GM18519 (cell line): Measurements from ENCODE around the gene DOK4.
"Not testable (repeated sequence)": the region's sequence is repeated elsewhere in the genome, so short reads cannot be mapped to it uniquely, and the experiment has no call there.

Experiments used
- ATAC-seq: cut with Tn5 transposase; IDR thresholded peaks from one replicate; pipeline ENCODE4 v1.9.1; 2021; ENCODE audit warnings: mild to moderate bottlenecking, moderate library complexity; ENCODE audit not compliant: unreplicated experiment, low FRiP score

Gene DOK4

GRCh38 chr16:57504001-57504400 lies 17.7 kb upstream of the DOK4 start:
- ATAC-seq, result no peak

GRCh38 chr16:57503366-57503765 lies 17.1 kb upstream of the DOK4 start:
- no peak for ATAC-seq

- ATAC-seq, result no peak
Measured at GRCh38 chr16:57502048-57502775, 15.9 kb upstream of the DOK4 start.

- no peak for ATAC-seq
Measured at GRCh38 chr16:57501492-57501891, 15.2 kb upstream of the DOK4 start.

- ATAC-seq, result no peak
Measured at GRCh38 chr16:57500578-57501111, 14.4 kb upstream of the DOK4 start.

GRCh38 chr16:57499941-57500340 lies 13.6 kb upstream of the DOK4 start:
- not testable (repeated sequence) for ATAC-seq

GRCh38 chr16:57498031-57498430 lies 11.7 kb upstream of the DOK4 start:
- no peak for ATAC-seq

- no peak for ATAC-seq
Measured at GRCh38 chr16:57497121-57497520, 10.8 kb upstream of the DOK4 start.

- no peak for ATAC-seq
Measured at GRCh38 chr16:57493767-57494166, 7.5 kb upstream of the DOK4 start.

- ATAC-seq, result no peak
Measured at GRCh38 chr16:57489229-57489628, 2.9 kb upstream of the DOK4 start.

GRCh38 chr16:57486858-57487834 lies 853 bp upstream of the DOK4 start:
- no peak for ATAC-seq

GRCh38 chr16:57485091-57485915 lies 990 bp downstream of the DOK4 start:
- no peak for ATAC-seq

- ATAC-seq, result no peak
Measured at GRCh38 chr16:57484515-57485005, 1.7 kb downstream of the DOK4 start.

- ATAC-seq, result no peak
Measured at GRCh38 chr16:57483725-57484514, 2.4 kb downstream of the DOK4 start.

- ATAC-seq, result no peak
Measured at GRCh38 chr16:57482845-57483545, 3.3 kb downstream of the DOK4 start.

GRCh38 chr16:57481421-57481820 lies 4.9 kb downstream of the DOK4 start:
- no peak for ATAC-seq

GRCh38 chr16:57480754-57481230 lies 5.5 kb downstream of the DOK4 start:
- no peak for ATAC-seq

GRCh38 chr16:57479976-57480753 lies 6.1 kb downstream of the DOK4 start:
- ATAC-seq, result no peak
